ENCODE measurements around the gene SH3BGR.

SH3BGR gene

DNA sequence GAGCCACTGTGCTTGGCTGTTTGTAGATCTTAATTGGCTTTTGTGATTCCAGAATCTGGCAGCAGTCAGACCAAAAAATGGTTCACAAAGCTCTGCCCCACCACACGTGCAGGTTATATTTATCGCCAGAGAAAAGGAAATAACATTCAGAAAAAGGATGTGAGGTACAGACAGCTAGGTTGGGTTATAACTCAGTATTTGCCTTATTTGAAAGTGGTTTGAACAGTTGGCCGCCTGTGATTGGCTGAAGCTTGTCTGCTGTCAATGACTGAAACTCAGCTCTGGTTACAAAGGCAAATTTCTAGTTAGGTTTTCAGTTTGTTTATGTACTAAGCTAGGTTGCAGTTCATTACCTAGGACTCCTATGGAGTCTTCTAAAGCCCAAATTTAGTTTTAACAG, 9.6 kb downstream of the SH3BGR start:
- no peak overlapping the region for H3K27ac ChIP-seq (replicated peaks)

GRCh38 chr21:39463308-39463707, 11.5 kb downstream of the SH3BGR start:
- no peak overlapping the region for H3K4me3 ChIP-seq (replicated peaks; ENCODE audit: insufficient read depth, low read length)
- no peak for DNase-seq (ENCODE audit: low read depth in 1 of 2, low spot score in 1 of 2)
- TF ChIP-seq REST (IDR thresholded peaks at IDR 0.05; ENCODE audit: insufficient replicate concordance, low read depth) (no peak), POLR2AphosphoS5 (IDR thresholded peaks at IDR 0.05; ENCODE audit: low read depth) (no peak), CTCF (IDR thresholded peaks at IDR 0.05; ENCODE audit: insufficient read depth, low read length) (no peak), SPI1 (IDR thresholded peaks at IDR 0.05; ENCODE audit: borderline replicate concordance, low read depth) (no peak), GABPA (IDR thresholded peaks at IDR 0.05; ENCODE audit: low read depth) (no peak)
- H3K27ac ChIP-seq (replicated peaks) = no peak overlapping the region
- no peaks in the 10 kb centered on the region for H3K27me3 ChIP-seq (ENCODE audit: insufficient read depth, poor library complexity, severe bottlenecking)

More for the DNA sequence above, 9.6 kb downstream of the SH3BGR start:
- no peaks in the 10 kb centered on the region for H3K27me3 ChIP-seq (ENCODE audit: insufficient read depth, poor library complexity, severe bottlenecking)
- H3K4me3 ChIP-seq (replicated peaks; ENCODE audit: insufficient read depth, low read length) = no peak overlapping the region
- no peak for DNase-seq (ENCODE audit: low read depth in 1 of 2, low spot score in 1 of 2)
- TF ChIP-seq POLR2AphosphoS5 (IDR thresholded peaks at IDR 0.05; ENCODE audit: low read depth) (no peak), SPI1 (IDR thresholded peaks at IDR 0.05; ENCODE audit: borderline replicate concordance, low read depth) (no peak), CTCF (IDR thresholded peaks at IDR 0.05; ENCODE audit: insufficient read depth, low read length) (no peak), GABPA (IDR thresholded peaks at IDR 0.05; ENCODE audit: low read depth) (no peak), REST (IDR thresholded peaks at IDR 0.05; ENCODE audit: insufficient replicate concordance, low read depth) (no peak)

DNA sequence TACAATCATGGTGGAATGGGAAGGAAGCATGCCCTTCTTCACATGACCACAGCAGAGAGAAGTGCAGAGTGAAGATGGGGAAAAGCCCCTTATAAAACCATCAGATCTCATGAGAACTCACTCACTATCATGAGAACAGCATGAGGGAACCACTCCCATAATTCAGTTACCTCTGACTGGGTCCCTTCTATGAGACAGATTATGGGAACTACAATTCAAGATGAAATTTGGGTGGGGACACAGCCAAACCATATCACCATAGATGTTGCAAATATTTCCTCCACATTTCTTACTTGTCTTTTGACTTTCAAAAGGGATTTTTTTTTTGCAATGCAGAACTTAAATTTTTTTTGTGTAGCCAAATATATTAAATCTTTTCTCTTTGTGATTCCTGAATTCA, 14.8 kb downstream of the SH3BGR start:
- Histone ChIP-seq H3K4me3 (replicated peaks; ENCODE audit: insufficient read depth, low read length) (no peak overlapping the region), H3K27me3 (ENCODE audit: insufficient read depth, poor library complexity, severe bottlenecking) (no peaks in the 10 kb centered on the region), H3K27ac (replicated peaks) (no peak overlapping the region)
- TF ChIP-seq REST (IDR thresholded peaks at IDR 0.05; ENCODE audit: insufficient replicate concordance, low read depth) = no peak
- TF ChIP-seq SPI1 (IDR thresholded peaks at IDR 0.05; ENCODE audit: borderline replicate concordance, low read depth) = no peak
- no peak for TF ChIP-seq POLR2AphosphoS5 (IDR thresholded peaks at IDR 0.05; ENCODE audit: low read depth)
- TF ChIP-seq CTCF (IDR thresholded peaks at IDR 0.05; ENCODE audit: insufficient read depth, low read length) = no peak
- no peak for DNase-seq (ENCODE audit: low read depth in 1 of 2, low spot score in 1 of 2)

Measured in HL-60 (cell line).